HG03045 (cell line): Measurements from ENCODE around the gene TYW5.

Experiments
- ATAC-seq: cut with Tn5 transposase; IDR thresholded peaks from one replicate; pipeline ENCODE4 v1.9.1; 2021; ENCODE audit warnings: mild to moderate bottlenecking, moderate library complexity; ENCODE audit not compliant: unreplicated experiment

The TYW5 gene

GRCh38 chr2:199975273-199975895, 20.1 kb upstream of the TYW5 start:
- ATAC-seq, result no peak

- ATAC-seq, result no peak
Measured at GRCh38 chr2:199973703-199974102, 18.4 kb upstream of the TYW5 start.

GRCh38 chr2:199972088-199972626, 16.9 kb upstream of the TYW5 start:
- no peak for ATAC-seq

- no peak for ATAC-seq
Measured at GRCh38 chr2:199968126-199968525, 12.8 kb upstream of the TYW5 start.

- ATAC-seq, result no peak
Measured at GRCh38 chr2:199966976-199967375, 11.7 kb upstream of the TYW5 start.

- ATAC-seq, result no peak
Measured at GRCh38 chr2:199966405-199966804, 11.1 kb upstream of the TYW5 start.

- peak; percentile 55 for ATAC-seq
Measured at GRCh38 chr2:199962203-199962602, 6.9 kb upstream of the TYW5 start.

GRCh38 chr2:199958014-199958413, 2.7 kb upstream of the TYW5 start:
- no peak for ATAC-seq

- no peak for ATAC-seq
Measured at GRCh38 chr2:199956062-199956380, 730 bp upstream of the TYW5 start.

- peak; percentile 51 for ATAC-seq
Measured at GRCh38 chr2:199955007-199955338, 318 bp downstream of the TYW5 start.

- no peak for ATAC-seq
Measured at GRCh38 chr2:199951023-199951422, 4.3 kb downstream of the TYW5 start.

GRCh38 chr2:199950396-199950795, 4.9 kb downstream of the TYW5 start:
- no peak for ATAC-seq

GRCh38 chr2:199946836-199947235, 8.5 kb downstream of the TYW5 start:
- no peak for ATAC-seq

- ATAC-seq, result no peak
Measured at GRCh38 chr2:199946196-199946595, 9.1 kb downstream of the TYW5 start.

GRCh38 chr2:199943373-199943772, 11.9 kb downstream of the TYW5 start:
- ATAC-seq, result no peak

- ATAC-seq, result no peak
Measured at GRCh38 chr2:199940373-199940772, 14.9 kb downstream of the TYW5 start.

GRCh38 chr2:199936554-199936953, 18.7 kb downstream of the TYW5 start:
- ATAC-seq, result no peak

- no peak for ATAC-seq
Measured at GRCh38 chr2:199933466-199933865, 21.8 kb downstream of the TYW5 start.

GRCh38 chr2:199932312-199932855, 22.9 kb downstream of the TYW5 start:
- ATAC-seq, result no peak

- no peak for ATAC-seq
Measured at GRCh38 chr2:199929262-199929661, 26.0 kb downstream of the TYW5 start.

- ATAC-seq, result no peak
Measured at GRCh38 chr2:199928626-199929025, 26.7 kb downstream of the TYW5 start.

- no peak for ATAC-seq
Measured at GRCh38 chr2:199928226-199928625, 27.1 kb downstream of the TYW5 start.

- no peak for ATAC-seq
Measured at GRCh38 chr2:199926806-199927205, 28.5 kb downstream of the TYW5 start.
